CD4-positive, alpha-beta T cell treated with Interferon gamma for 1 hour (primary cell): Measurements from ENCODE around the gene EHD3.
"Not testable (repeated sequence)": the region's sequence is repeated elsewhere in the genome, so short reads cannot be mapped to it uniquely, and the experiment has no call there.

Source experiments
- DNase-seq: peaks from one replicate; pipeline ENCODE4 v3.0.0-alpha.2; 2020

EHD3 gene

DNA sequence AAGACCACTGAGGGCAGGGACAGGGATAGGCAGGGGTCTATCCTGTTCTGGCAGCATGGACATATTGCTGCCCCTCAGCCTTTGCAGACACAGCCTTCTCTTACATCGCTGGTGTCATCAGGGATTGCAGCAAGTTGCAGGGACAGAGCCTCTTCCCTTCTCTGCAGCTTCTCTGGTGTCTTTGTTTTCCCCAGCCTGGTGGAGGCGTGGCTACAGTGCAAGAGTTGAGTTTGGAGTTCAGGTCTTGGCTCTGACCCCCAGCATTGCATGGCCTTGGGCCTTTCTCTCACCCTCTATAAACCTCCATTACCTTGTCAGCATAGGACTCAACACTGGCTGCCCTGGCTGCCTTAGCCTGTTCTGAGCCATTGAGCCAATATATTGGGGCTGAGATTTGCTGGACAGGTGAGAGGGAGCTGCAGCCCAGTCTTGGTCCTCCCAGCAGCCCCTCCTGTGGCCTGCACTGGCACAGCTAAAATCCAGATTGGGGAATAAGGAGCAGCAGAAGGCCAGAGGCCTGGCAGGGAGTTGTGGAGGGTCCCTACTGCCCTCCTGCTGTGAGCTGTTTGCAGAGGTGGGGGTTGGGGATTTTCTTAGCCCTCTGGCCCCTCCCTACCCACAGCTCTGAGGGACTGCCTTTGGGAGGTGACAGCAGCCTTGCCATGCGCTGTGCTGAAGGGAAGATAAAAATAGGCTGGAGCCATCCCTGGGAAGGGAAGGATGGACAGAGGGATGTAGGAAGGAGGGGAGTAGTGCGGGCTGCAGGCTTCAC is 22.8 kb downstream of the EHD3 start:
- DNase-seq = no peak

DNA sequence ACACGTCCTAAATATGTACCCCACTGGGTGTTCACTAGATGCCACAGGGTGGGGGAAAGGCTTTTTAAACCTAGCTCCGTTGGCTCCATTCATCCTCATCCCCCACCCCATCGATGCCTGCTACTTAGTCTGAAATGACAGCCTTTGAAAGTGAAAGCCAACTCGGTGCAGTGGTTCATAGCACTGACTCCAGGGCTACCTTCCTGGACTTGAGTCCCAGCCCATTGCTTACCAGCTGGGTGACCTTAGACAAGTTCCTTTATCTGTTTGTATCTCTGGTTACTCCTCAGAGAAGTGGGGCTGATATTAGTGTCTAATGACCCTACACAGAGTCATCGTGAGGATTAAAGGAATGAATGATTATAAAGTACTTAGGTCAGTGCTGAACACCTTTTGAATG is 24.4 kb downstream of the EHD3 start:
- no peak for DNase-seq

DNA sequence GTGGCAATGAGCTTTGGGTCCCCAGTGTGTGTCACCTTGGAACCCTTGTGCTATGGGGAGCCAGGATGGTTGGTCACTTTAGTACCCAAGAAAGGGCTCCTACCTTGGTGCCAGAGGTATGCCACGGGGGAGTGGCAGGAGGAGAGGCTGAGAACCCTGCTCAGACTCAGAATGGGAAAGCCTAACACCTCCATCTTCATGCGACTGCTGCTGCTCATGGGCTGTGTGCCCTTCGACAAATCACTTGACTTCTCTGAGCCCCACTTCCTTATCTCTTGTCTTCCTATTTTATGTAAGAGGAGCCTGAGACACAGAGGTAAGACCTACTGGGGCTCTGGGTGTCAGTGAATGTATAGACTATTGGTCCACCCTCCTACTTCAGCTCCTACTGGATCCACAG is 25.1 kb downstream of the EHD3 start:
- DNase-seq = no peak

DNA sequence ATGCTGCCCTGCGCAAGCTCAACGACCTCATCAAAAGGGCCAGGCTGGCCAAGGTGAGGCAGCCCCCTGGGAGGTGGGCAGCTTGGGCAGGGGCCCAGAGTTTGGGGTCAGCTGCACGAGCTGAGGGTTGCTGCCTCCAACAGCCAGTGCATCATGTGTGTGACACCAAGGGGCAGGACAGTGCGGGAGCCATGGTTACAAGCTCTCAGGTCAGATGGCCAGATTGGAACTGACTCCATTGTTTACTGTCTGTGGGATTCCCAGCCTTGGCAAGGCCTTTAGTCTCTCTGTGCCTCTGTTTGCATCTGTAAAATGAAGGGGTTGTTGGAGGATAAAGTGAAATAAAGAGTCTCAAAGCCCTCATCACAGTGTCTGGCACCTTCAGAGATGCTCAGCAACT is 26.9 kb downstream of the EHD3 start:
- DNase-seq = no peak

DNA sequence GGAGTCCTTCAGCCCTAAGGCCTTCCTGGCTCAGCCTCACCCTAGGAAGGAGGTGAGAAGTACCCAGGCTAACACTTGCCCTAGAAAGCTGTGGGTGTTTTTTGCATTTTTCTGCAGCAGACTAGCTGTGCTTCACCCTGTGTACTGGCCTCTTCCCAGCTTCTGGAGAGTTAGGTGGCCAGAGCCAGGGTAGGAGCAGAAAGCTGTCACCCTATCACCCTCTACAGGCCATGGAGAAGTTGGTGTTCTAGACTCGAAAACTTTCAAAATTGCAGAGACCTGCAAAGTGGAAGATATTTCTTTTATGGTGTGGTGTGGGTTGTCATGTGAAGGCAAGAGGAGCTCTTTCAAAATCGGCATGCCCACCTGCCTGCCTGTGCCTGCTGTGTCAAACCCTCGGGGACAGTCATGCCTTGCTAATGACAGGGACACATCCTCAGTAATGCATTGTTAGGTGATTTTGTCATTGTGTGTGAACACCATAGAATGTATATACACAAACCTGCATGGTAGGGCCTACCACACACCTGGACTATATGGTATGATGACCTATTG is 29.8 kb downstream of the EHD3 start:
- DNase-seq = no peak

DNA sequence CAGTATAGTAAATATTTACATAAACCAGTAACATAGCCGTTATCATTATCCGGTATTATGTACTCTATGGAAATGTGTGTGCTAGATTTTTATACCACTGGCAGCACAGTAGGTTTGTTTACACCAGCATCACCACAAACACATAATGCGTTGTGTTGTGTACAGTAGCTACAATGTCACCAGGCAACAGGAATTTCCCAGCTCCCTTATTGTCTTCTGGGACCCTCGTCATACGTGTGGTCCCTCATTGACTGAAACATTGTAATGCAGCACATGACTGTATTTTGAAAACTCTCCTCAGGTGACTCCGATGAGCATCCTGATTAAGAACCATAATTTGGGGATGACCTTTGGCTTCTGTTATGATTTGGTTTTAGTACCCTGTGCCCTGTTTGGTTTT is 31.3 kb downstream of the EHD3 start:
- no peak for DNase-seq

DNA sequence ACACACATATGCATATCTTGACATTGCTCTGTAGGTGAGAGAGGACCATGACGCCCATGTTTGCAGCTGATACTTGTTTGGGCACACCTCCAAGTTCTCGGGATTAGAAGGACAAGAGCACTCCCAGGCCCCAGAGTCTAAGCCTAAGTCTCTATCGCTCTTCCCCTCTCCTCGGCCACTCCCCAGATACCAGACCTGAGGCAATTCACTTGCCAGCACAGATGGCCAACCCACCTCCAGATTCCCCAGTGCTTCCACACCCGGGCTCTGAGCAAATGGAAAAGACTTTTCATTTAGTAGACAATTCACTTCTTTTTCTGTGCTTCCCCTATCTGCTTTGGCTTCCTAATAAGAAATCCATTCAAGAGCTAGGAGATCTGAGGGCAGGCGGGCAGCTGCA is 32.9 kb downstream of the EHD3 start:
- no peak for DNase-seq

DNA sequence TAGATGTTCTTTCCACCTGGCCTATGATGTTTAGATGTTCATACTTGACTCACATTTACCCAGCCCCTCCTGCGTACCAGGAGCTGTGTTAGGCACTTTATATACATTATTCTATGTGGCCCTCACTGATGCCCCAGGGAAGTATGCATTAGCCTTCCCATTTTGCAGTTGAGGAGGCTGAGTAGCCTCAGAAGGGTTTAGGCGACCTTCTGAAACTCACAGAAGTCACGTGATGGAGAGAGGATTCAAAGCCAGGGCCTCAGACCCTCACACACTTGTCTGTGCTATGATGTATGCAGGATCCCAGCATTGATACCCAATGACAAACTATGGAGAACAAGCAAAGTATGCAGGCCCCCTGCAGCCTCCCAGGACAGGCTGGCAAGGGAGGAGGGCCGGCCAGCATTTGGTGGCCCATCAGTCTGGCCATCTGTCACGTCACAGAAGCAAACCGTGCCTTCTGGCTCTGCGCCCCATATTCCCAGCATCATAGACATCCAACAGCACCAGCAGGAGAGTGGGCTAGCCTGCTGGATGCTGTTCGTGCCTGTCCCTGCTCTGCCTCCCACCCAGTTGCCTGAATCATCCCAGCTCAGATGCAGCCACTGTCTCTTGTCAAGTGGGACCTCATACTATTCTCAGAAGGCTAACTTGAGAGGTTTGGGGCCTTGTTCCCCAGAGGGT is 33.6 kb downstream of the EHD3 start:
- DNase-seq = no peak

DNA sequence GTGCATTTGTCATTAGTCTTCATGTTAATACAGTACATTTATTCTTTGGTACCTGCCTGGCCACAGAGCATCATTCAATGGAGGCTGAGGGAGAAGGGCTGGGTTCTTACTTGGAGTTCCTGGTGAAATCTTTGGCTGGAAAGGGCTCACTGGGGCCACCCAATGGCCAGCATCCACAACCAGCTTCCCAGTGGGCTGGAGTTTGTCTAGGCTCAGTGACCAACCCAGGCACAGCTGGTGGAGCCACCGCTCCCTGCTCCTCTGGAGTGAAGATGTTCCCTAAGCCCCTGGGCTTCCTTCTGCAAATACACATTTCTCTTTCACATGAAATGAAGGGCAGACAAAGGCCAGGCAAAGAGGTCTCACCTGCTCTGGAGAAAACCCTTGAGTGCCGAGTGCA is 34.4 kb downstream of the EHD3 start:
- DNase-seq = no peak

DNA sequence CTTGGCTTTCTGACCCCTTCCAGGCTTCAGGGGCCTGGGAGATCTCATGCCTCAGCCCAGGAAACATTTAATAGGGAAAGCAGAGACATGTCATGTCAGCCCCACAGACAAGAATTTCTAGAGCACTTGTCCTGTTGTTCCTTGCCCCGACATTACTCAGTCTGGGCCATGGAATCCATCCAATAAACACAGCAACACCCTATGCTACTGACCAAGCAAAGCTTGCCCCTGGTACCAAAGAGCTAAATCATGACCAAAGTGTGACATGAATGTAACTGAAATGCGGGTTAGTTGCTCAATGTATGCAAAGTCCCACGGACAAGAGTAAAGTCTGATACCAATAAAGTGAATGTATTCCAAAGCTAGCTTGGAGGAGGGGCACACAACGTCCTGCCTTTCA is 35.1 kb downstream of the EHD3 start:
- no peak for DNase-seq

DNA sequence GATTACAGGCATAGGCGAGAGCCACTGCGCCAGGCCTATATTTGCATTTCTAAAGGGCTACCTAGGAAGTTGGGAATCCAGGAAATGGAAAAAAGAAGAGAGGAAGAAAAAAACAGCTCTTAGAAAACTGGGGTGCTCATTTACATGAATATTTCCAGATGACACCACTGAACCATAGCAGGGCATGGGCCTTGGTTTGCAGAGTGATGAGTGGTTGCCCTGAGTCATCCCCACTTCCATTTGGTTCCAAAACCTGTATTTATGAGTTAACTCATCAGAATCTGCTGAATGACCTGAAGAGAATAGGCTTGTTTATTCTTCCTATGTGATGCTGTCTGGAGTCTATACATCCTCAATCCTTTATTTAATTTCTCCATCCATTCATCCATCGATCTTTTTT is 36.2 kb downstream of the EHD3 start:
- DNase-seq = no peak

DNA sequence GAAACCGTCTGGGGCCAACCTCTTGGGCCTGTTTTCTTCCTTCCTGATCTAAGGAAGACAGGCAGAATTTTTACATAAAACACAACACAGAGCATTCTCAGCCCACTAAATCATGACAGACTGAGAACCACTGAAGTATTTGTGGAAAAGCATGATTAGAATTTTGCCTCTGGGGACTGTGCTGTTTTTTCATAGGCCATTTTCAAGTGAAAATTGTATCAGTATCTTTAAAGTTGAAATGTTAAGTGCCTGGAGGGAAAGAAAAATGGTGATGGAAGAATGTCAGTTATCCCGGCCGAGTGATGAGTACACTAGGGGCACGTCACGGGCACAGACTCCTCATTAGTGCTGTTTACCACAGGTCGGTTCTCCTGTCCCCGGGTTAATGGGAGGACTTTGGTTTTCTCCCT is 36.9 kb downstream of the EHD3 start:
- no peak for DNase-seq

DNA sequence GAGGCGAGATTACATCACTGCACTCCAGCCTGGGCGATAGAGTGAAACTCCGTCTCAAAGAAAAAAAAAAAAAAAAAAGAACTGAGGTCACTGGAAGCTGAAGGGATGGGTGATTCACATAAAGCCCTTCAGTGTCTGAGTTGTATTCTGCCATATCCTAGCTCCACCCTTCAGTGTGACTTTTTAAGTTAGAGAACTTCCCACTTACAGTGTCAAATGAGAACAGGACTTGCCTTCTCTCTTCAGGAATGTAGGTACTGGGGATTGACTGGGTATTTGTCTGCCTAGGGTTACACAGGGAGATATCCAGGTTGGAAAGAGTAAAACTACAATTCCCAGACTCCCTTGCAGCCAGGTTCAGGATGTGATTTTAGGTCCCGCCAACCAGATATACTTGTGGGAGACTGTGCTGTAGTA is 37.9 kb downstream of the EHD3 start:
- no peak for DNase-seq

DNA sequence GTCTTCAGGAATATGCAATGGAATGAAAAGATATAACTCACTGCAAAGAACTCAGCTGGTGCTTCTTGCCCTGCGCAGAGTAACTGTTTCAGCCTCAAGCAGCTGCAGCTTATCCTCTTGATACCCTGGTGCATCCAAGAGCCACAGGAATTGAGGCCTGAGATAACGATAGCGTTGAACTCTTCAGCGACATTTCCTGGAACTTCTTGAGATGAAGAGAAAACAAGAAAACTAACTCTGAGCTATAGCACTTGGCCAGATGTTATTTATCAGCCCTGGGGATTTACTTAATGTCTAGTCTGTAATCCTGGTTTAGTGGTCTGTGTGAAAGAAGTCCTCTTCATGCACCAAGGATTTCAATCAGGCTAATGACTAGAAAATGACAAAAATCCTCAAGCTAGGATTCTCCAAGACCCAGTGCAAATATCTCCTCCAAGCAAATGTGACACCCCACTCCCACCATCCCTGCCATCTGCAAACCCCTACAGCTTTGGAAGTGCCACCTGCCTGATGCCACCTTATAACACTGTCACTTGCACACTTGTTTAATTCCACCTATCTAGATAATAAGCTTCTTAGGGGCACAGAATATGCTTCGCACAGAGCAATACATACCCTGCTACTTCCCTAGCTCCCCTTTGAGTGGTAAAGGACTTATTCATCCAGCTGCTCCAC is 40.6 kb downstream of the EHD3 start:
- DNase-seq = no peak

DNA sequence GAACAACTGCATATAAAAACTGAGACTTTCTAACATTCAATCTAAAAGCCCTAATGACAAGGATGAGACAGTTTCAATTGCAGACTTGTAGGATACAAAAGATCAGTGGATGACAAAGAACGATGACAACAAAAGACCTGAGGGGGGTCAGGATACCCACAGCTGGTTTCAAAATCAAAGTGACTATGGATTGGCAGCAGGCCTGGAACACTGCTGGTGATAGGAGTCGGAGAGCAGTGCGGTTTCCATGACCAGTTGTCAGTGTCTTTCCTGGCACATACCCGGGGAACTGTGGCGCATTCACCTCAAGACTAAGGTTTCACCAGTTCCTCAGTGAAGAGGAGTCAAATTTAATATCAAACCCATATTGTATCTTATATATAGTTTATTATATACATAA is 42.0 kb downstream of the EHD3 start:
- no peak for DNase-seq

DNA sequence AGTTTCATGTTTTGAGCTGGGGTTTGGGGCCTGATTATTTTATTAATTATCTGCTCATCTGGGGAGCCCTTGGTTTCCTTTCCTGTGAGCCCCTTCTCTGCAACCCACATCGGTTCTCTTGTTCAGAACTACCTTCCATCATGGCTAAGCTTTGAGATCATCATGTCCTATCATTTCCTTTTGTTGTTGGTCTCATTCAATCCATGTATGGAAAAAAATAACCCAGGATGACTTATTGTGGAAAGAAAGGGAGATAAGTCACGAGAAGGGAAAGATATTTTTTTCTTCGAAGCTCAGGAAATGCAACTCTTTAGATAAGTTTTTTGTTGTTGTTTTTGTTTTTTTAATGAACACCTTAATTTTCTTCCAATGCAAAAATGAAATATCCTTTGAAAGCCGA is 43.7 kb downstream of the EHD3 start:
- no peak for DNase-seq

DNA sequence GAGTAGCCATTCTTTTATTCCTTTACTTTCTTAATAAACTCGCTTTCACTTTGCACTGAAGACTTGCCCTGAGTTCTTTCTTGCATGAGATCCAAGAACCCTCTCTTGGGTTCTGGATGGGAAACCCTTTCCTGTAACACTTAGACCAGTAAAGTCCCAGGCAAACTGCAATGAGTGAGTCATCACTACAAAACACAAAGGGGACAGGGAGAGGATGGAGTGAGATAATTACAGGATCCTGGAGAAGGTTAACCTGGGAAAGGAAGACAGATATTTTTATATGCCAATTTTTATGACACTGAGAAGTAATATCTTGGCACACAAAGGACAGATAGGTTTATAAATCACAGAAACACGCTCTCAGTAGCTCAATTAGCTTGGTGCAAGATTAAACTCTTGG is 48.7 kb downstream of the EHD3 start:
- no peak for DNase-seq

DNA sequence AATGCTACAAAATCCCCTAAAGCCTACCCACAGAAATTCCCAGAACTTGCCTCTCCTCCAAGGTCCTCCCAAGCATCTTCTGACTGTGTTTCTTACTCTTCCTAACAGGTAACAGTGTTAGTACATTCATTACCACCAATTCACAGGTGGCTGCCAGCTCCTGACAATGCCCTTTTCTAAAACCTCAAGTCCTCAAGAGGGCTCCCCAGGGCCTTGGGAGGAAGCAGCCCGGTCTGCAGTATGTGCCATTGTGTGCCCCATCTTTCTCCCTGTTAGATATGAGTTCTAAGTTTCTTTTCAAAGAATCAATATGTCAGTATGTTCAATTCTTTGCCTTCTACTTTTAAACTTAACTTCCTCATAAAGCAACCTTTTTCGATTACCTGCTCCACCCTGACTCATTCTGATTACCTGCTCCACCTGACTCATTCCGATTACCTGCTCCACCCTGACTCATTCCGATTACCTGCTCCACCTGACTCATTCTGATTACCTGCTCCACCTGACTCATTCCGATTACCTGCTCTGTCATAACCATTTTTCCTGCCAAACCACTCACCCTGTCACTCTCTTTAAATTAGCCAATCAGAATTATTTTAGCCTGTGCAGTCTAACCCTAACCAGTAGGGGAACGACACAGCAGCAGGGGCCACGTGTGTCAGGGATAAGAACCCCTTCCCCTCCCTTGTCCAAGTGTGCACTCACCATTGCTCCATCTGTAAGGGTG is 49.4 kb downstream of the EHD3 start:
- not testable (repeated sequence) for DNase-seq

DNA sequence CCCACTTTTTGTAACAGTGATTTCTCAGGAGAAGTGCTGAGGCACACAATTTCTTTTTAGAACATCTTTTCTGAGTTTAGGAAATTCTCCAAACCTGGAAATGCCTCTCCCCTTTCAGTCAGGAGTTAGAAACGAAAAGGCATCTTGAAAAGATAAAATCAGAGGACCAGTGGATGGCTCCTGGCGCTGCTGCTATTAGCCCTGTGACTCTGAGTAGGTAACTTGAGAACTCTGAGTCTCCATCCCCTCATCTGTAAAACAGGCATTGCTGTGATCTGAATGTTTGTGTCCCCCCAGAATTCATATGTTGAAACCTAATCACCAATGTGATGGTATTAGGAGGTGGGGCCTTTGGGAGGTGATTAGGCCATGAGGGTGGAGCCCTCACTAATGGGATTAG is 50.2 kb downstream of the EHD3 start:
- no peak for DNase-seq

DNA sequence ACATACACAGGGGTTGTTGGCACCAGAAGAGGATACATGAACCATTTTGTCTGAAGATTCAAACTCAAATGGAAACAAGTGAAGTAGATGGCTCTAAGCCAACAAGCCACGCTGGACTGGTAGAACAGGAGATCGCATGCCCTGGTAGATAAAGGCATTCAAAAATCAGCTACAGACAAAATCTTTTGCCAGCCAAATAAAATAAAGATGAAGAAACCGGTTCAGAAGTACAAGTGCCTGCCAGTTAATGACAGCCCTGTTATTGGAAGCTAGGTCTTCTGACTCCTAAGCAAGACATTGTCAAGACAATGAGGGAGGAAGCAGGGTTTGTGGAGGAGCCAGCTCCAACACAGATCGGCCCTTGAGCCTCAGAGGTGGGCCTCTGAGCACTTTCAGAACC is 52.3 kb downstream of the EHD3 start:
- no peak for DNase-seq

DNA sequence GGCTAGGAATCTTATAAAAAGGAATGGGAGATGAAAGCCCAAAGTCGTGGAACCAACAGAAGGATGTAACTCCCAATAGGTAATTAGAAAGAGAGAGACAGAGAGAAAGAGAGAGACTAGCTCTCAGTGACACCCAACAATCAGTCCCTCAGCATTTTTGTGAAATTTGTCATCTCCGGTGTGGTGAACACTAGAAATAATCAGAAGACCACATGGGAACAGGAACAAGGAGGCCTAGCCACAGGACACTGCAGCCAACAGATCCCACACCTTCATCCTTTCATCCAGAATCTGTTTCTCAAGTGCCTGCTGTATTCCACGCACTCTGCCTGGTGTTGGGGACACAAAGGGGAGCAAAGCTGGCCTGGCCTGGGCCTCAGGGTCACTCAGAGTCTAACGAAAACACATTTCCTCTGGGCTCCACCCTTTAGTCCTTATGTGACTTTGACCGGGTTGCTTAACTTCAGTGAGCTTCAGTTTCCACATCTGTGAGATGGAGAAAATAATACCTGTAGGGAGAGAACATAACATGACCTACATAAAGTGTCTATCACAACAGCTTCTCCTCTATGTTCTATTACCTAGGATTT is 53.1 kb downstream of the EHD3 start:
- no peak for DNase-seq

DNA sequence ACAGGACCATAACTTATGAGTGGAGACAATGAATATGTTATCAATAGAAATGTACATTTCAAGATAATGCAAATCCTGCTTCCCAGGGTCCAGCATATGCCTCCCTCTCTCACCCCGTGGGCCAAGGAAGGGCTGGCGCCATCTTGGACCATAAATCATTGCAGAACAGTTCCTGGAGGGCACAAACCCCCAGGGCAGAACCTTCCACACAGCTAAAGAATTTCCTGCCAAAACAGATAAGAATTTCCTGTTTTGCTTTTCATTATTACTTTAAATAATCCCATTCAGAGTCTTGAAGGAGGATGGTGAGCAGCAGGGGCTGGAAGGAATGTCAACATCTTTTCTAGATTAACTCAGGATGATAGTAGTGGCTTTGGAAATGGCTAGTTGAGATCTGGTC is 53.7 kb downstream of the EHD3 start:
- DNase-seq = no peak

DNA sequence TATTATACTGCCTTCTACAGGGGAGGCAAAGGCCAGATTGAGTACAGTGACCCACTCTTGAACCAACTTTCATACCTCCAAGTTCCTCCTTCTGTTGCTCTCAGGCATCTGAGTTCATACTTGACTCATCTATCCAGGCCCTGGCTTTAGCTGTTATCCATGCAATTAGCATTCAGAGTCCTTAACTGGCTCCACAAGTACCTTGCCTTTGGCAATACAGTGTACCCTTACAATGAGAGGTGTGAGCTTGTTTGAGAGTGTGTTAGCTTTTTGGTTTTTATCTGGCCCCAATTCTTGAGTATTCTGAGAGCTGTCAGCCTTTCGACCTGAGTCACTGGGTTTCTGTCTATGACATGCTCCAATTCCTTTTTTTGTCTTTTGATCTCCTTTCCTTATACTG is 60.2 kb downstream of the EHD3 start:
- no peak for DNase-seq
